ENCODE measurements around the gene COLQ. TPM values are rescaled to one million over a fixed set of nuclear protein-coding genes. Genes with fewer than 3 reads are reported as not detected.
A peak's percentile ranks its signal among the peaks of the same experiment; 100 is the strongest.

COLQ gene
- total RNA-seq, 1 experiment from 2014 or later = 0.44 TPM

DNA sequence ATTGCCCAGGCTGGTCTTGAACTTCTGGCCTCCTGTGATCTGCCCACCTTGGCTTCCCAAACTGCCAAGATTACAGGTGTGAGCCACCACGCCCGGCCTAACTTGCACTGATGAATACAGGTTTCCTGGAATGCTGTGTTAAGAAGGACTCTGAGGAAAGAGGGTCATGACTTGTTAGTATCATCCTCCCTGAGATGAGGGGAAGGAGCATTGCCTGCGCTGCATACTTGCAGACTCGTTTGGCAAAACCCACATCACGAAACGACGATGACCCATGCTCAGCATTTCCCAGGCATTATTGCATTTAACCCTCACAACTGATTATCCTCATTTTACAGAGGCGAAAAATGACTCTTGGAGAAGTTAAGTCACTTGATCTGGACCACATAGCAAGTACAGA lies 18.9 kb downstream of the COLQ start:
- TF ChIP-seq, protein P1, sequence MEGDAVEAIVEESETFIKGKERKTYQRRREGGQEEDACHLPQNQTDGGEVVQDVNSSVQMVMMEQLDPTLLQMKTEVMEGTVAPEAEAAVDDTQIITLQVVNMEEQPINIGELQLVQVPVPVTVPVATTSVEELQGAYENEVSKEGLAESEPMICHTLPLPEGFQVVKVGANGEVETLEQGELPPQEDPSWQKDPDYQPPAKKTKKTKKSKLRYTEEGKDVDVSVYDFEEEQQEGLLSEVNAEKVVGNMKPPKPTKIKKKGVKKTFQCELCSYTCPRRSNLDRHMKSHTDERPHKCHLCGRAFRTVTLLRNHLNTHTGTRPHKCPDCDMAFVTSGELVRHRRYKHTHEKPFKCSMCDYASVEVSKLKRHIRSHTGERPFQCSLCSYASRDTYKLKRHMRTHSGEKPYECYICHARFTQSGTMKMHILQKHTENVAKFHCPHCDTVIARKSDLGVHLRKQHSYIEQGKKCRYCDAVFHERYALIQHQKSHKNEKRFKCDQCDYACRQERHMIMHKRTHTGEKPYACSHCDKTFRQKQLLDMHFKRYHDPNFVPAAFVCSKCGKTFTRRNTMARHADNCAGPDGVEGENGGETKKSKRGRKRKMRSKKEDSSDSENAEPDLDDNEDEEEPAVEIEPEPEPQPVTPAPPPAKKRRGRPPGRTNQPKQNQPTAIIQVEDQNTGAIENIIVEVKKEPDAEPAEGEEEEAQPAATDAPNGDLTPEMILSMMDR (IDR thresholded peaks at IDR 0.05; ENCODE audit: unreplicated experiment) = no peak
- H3K9me3 Mint-ChIP-seq (ENCODE audit: unreplicated experiment) = no peaks in the 10 kb centered on the region
- H3K27ac Mint-ChIP-seq (ENCODE audit: low read depth, unreplicated experiment) = no peak overlapping the region
- ChIA-PET CTCF (no interaction called here), POLR2A (no interaction called here)
- no peak overlapping the region for H3K4me3 Mint-ChIP-seq (ENCODE audit: unreplicated experiment)
- no peak for DNase-seq (ENCODE audit: unreplicated experiment)
- peaks cover 8% of the 10 kb centered on the region for H3K4me1 Mint-ChIP-seq (ENCODE audit: insufficient read depth, unreplicated experiment)
- H3K36me3 Mint-ChIP-seq (ENCODE audit: insufficient read depth, unreplicated experiment) = no peaks in the 10 kb centered on the region
- BruUV-seq (replicated peaks) = no TSS peak
- intact Hi-C loops (cut with micrococcal nuclease) = no loop called here
- no peaks in the 10 kb centered on the region for H3K27me3 Mint-ChIP-seq (ENCODE audit: insufficient read depth, unreplicated experiment)

DNA sequence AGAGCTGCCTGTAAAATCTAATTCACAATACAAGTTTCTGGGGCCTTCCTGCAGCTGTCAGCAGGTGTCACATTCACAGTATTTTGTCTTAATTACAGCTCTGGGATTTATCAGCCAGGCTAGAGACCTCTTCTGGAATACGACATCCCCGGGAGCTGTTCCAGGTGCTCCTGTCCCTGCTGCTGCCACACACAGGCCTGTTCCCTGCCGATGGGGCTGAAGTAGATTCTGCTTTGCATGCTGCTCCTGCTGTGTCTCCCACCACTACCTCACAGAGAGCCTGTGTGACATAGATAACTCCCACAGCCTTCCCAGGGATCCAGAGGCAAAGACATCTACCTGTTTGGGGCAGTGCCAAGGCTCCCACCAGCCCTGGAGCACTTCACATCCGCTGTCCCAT lies 20.4 kb downstream of the COLQ start:
- ChIA-PET POLR2A (no interaction called here), CTCF (interaction anchor here (0.7 kb wide), 1 partner anchor 13 kb away, joined by 4 read pairs; no protein-coding TSS in a partner anchor)
- no peak overlapping the region for H3K4me3 Mint-ChIP-seq (ENCODE audit: unreplicated experiment)
- no peaks in the 10 kb centered on the region for H3K9me3 Mint-ChIP-seq (ENCODE audit: unreplicated experiment)
- H3K4me1 Mint-ChIP-seq (ENCODE audit: insufficient read depth, unreplicated experiment) = peaks cover 8% of the 10 kb centered on the region
- intact Hi-C loops (cut with micrococcal nuclease) = no loop called here
- H3K36me3 Mint-ChIP-seq (ENCODE audit: insufficient read depth, unreplicated experiment) = no peaks in the 10 kb centered on the region
- BruUV-seq (replicated peaks) = no TSS peak
- no peak for DNase-seq (ENCODE audit: unreplicated experiment)
- H3K27me3 Mint-ChIP-seq (ENCODE audit: insufficient read depth, unreplicated experiment) = no peaks in the 10 kb centered on the region
- TF ChIP-seq, protein P1 (IDR thresholded peaks at IDR 0.05; ENCODE audit: unreplicated experiment) = no peak
- H3K27ac Mint-ChIP-seq (ENCODE audit: low read depth, unreplicated experiment) = no peak overlapping the region

DNA sequence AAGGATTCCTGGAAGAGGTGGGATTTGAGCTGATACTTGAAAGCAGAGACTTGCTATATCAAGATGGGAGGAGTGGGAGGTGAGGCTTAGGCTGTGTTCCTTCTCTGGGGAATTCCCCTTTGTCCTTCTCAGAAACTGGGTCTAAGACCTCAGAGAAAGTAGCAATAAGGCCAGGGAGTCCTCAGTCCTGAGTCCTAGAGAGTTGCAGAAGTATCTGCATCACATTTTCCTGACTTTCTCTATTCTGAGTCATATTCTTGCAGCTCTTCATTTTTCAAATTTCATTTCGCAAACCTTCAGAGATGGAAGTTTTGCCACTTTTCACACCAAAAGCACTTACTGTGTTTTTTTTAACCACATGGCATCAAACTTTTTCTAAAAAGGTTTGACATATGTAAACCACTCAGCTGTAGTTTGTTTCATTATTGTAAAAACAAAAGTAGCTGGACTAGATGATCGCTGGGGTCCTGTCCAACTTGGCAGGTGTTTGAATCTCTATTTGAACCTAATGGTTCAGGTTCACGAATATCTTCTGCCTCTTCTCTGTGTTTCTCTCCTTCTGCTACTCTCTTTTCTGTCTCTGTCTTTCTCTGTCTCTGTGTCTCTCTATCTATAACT lies 21.3 kb downstream of the COLQ start:
- H3K4me3 Mint-ChIP-seq (ENCODE audit: unreplicated experiment) = no peak overlapping the region
- H3K27ac Mint-ChIP-seq (ENCODE audit: low read depth, unreplicated experiment) = no peak overlapping the region
- no TSS peak for BruUV-seq (replicated peaks)
- no peak for DNase-seq (ENCODE audit: unreplicated experiment)
- no peaks in the 10 kb centered on the region for H3K27me3 Mint-ChIP-seq (ENCODE audit: insufficient read depth, unreplicated experiment)
- H3K36me3 Mint-ChIP-seq (ENCODE audit: insufficient read depth, unreplicated experiment) = no peaks in the 10 kb centered on the region
- peaks cover 8% of the 10 kb centered on the region for H3K4me1 Mint-ChIP-seq (ENCODE audit: insufficient read depth, unreplicated experiment)
- CTCF ChIA-PET = interaction anchor here (0.7 kb wide), 1 partner anchor 12 kb away, joined by 4 read pairs; no protein-coding TSS in a partner anchor
- no peaks in the 10 kb centered on the region for H3K9me3 Mint-ChIP-seq (ENCODE audit: unreplicated experiment)
- POLR2A ChIA-PET = interaction anchor here (0.5 to 0.6 kb wide), 4 partner anchors 56 to 276 kb away, joined by 3 read pairs; no protein-coding TSS in a partner anchor
- intact Hi-C loops (cut with micrococcal nuclease) = no loop called here
- TF ChIP-seq, protein P1 (IDR thresholded peaks at IDR 0.05; ENCODE audit: unreplicated experiment) = no peak

DNA sequence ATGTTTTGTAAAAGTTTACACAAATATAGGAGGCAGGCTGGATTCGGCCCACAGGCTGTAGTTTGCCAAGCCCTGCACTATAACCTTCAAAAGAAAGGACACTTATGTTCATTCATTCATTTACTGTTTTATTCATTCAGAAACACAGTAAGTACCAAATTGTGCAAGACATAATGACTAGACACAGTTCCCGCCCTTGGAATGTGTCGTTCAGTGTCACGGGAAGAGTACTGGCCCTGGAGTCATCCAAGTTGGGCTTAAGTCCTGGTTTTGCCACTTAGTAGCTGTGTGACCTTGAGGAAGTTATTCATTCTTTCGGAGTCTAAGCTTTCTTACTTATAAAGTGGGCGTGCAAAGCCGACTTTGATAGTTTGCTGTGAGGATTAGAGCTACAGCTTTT lies 22.0 kb downstream of the COLQ start:
- POLR2A ChIA-PET = no interaction called here
- CTCF ChIA-PET = no interaction called here
- Mint-ChIP-seq H3K27ac (ENCODE audit: low read depth, unreplicated experiment) (no peak overlapping the region), H3K9me3 (ENCODE audit: unreplicated experiment) (no peaks in the 10 kb centered on the region), H3K4me1 (ENCODE audit: insufficient read depth, unreplicated experiment) (peaks cover 8% of the 10 kb centered on the region), H3K27me3 (ENCODE audit: insufficient read depth, unreplicated experiment) (no peaks in the 10 kb centered on the region), H3K36me3 (ENCODE audit: insufficient read depth, unreplicated experiment) (no peaks in the 10 kb centered on the region), H3K4me3 (ENCODE audit: unreplicated experiment) (no peak overlapping the region)
- no TSS peak for BruUV-seq (replicated peaks)
- intact Hi-C loops (cut with micrococcal nuclease) = no loop called here
- TF ChIP-seq, protein P1 (IDR thresholded peaks at IDR 0.05; ENCODE audit: unreplicated experiment) = no peak
- DNase-seq (ENCODE audit: unreplicated experiment) = peak; percentile 11
